Mesenchymal stem cell (in vitro differentiated cells and primary cell): Measurements from ENCODE around the gene OSMR.

Experiments
- DNase-seq: peaks from one replicate; pipeline ENCODE4 v3.0.0-alpha.2; 2013
- H2AFZ ChIP-seq: one replicate; pipeline ENCODE4 v1.6.1; 2013; ENCODE audit warnings: low read depth, mild to moderate bottlenecking, control low read depth, inconsistent platforms, low read length, moderate library complexity
- H2AK5ac ChIP-seq: 2 replicates; pipeline ENCODE4 v1.6.1; 2013; ENCODE audit warnings: low read length, moderate library complexity, mild to moderate bottlenecking, inconsistent platforms; ENCODE audit not compliant: severe bottlenecking
- H2BK120ac ChIP-seq: one replicate; pipeline ENCODE4 v1.6.1; 2013; ENCODE audit warnings: low read depth, mild to moderate bottlenecking, inconsistent platforms, low read length, moderate library complexity
- H2BK12ac ChIP-seq, 2 experiments: one replicate each; pipeline ENCODE4 v1.6.1; 2013; ENCODE audit warnings: inconsistent platforms in 2 of 2, low read length in 2 of 2, mild to moderate bottlenecking in 2 of 2, moderate library complexity in 2 of 2, control low read depth in 1 of 2
- H2BK15ac ChIP-seq: one replicate; pipeline ENCODE4 v1.6.1; 2013; ENCODE audit warnings: mild to moderate bottlenecking, low read depth, inconsistent platforms; ENCODE audit not compliant: poor library complexity, severe bottlenecking
- H2BK5ac ChIP-seq: 2 replicates; pipeline ENCODE4 v1.6.1; 2013; ENCODE audit warnings: low read depth, mild to moderate bottlenecking, low read length, control low read depth, inconsistent platforms; ENCODE audit not compliant: poor library complexity, severe bottlenecking
- H3K14ac ChIP-seq, 2 experiments: one replicate each; pipeline ENCODE4 v1.6.1; 2013; ENCODE audit warnings: inconsistent platforms in 2 of 2, low read length in 2 of 2, control low read depth in 1 of 2, mild to moderate bottlenecking in 1 of 2, moderate library complexity in 1 of 2
- H3K18ac ChIP-seq, 2 experiments: one replicate each; pipeline ENCODE4 v1.6.1; 2013; ENCODE audit warnings: inconsistent platforms in 2 of 2, low read length in 2 of 2, control low read depth in 1 of 2, low read depth in 1 of 2, mild to moderate bottlenecking in 1 of 2
- H3K23ac ChIP-seq, 2 experiments: one replicate each; pipeline ENCODE4 v1.6.1; 2013; ENCODE audit warnings: inconsistent platforms in 2 of 2, low read length in 2 of 2, mild to moderate bottlenecking in 2 of 2, moderate library complexity in 2 of 2, control low read depth in 1 of 2
- H3K27ac ChIP-seq: 2 replicates; pipeline ENCODE4 v1.5.1; 2013; ENCODE audit warnings: mild to moderate bottlenecking, moderate library complexity, low read length, control low read depth, inconsistent platforms; ENCODE audit not compliant: poor library complexity, severe bottlenecking
- H3K27me3 ChIP-seq, 2 experiments: 2 replicates each; pipeline versions ENCODE4 v1.6.1 to v1.7.0; 2013; ENCODE audit warnings: low read length in 2 of 2, mild to moderate bottlenecking in 2 of 2, moderate library complexity in 2 of 2, control low read depth in 1 of 2, inconsistent platforms in 1 of 2; ENCODE audit not compliant: control insufficient read depth in 1 of 2, insufficient read depth in 1 of 2
- H3K36me3 ChIP-seq, 2 experiments: 2 replicates each; pipeline versions ENCODE4 v1.6.1 to v1.7.0; 2013; ENCODE audit warnings: low read length in 2 of 2, control low read depth in 1 of 2, inconsistent platforms in 1 of 2, low read depth in 1 of 2, mild to moderate bottlenecking in 1 of 2; ENCODE audit not compliant: insufficient read depth in 2 of 2, control insufficient read depth in 1 of 2
- H3K4ac ChIP-seq, 2 experiments: one replicate each; pipeline ENCODE4 v1.6.1; 2013; ENCODE audit warnings: inconsistent platforms in 2 of 2, low read length in 2 of 2, mild to moderate bottlenecking in 2 of 2, moderate library complexity in 2 of 2, control low read depth in 1 of 2, low read depth in 1 of 2
- H3K4me1 ChIP-seq: 2 replicates; pipeline ENCODE4 v1.6.1; 2013; ENCODE audit warnings: low read depth, low read length, control low read depth; ENCODE audit not compliant: control insufficient read depth, insufficient read depth
- H3K4me2 ChIP-seq: 2 replicates; pipeline ENCODE4 v1.6.1; 2013; ENCODE audit warnings: low read length, mild to moderate bottlenecking, inconsistent platforms; ENCODE audit not compliant: poor library complexity, severe bottlenecking
- H3K4me3 ChIP-seq, 2 experiments: 2 replicates each; pipeline versions ENCODE4 v1.5.1 to v1.7.0; 2013; ENCODE audit warnings: low read length in 2 of 2, mild to moderate bottlenecking in 2 of 2, control low read depth in 1 of 2, low read depth in 1 of 2; ENCODE audit not compliant: insufficient read depth in 1 of 2
- H3K79me1 ChIP-seq: replicated peaks from 2 replicates; pipeline ENCODE4 v1.6.1; 2013; ENCODE audit warnings: mild to moderate bottlenecking, control low read depth, low read length, inconsistent platforms; ENCODE audit not compliant: poor library complexity, severe bottlenecking
- H3K9ac ChIP-seq: 2 replicates; pipeline ENCODE4 v1.7.0; 2013; ENCODE audit warnings: mild to moderate bottlenecking, low read length, moderate library complexity
- H3K9me3 ChIP-seq: 2 replicates; pipeline ENCODE4 v1.7.0; 2013; ENCODE audit warnings: mild to moderate bottlenecking, low read length; ENCODE audit not compliant: control insufficient read depth
- H4K8ac ChIP-seq: one replicate; pipeline ENCODE4 v1.6.1; 2013; ENCODE audit warnings: inconsistent platforms, mild to moderate bottlenecking, low read length, moderate library complexity
- H4K91ac ChIP-seq: one replicate; pipeline ENCODE4 v1.6.1; 2013; ENCODE audit warnings: mild to moderate bottlenecking, low read length, inconsistent platforms
- WGBS: methylation state at CpG from one replicate; pipeline ENCODE4 v1.1.7; 2013; ENCODE audit warnings: mixed read lengths; 5-methylcytosine and 5-hydroxymethylcytosine counted together

The OSMR gene

GRCh38 chr5:38978036-38978435, 132.2 kb downstream of the OSMR start:
- Histone ChIP-seq H3K9me3 (no peaks in the 10 kb centered on the region), H3K4ac (no peak overlapping the region), H3K27ac (no peak overlapping the region), H4K8ac (no peak overlapping the region), H3K18ac (no peak overlapping the region), H3K79me1 (no peaks in the 10 kb centered on the region), H2AFZ (no peak overlapping the region), H3K36me3 (peaks cover 0 to 62% of the 10 kb centered on the region in 2 experiments), H2AK5ac (no peak overlapping the region), H3K4me1 (no peaks in the 10 kb centered on the region), H4K91ac (no peak overlapping the region), H2BK12ac (no peak overlapping the region), H2BK5ac (no peak overlapping the region), H2BK120ac (no peak overlapping the region), H3K9ac (no peak overlapping the region), H3K14ac (no peak overlapping the region), H3K4me2 (no peak overlapping the region), H3K4me3 (no peak overlapping the region), H2BK15ac (no peak overlapping the region), H3K27me3 (no peaks in the 10 kb centered on the region), H3K23ac (no peak overlapping the region)
- DNase-seq: no peak

- WGBS: 100% methylated on average over 1 of the region's 2 CpGs
- no peak overlapping the region for H3K4ac ChIP-seq
- no peaks in the 10 kb centered on the region for H3K4me1 ChIP-seq
- H3K14ac ChIP-seq: no peak overlapping the region
- no peak overlapping the region for H3K27ac ChIP-seq
- no peaks in the 10 kb centered on the region for H3K9me3 ChIP-seq
- no peak overlapping the region for H3K4me3 ChIP-seq
- H2BK12ac ChIP-seq: no peak overlapping the region
- H4K8ac ChIP-seq: no peak overlapping the region
- H3K4me2 ChIP-seq: no peak overlapping the region
- H2AFZ ChIP-seq: no peak overlapping the region
- no peak overlapping the region for H4K91ac ChIP-seq
- no peaks in the 10 kb centered on the region for H3K79me1 ChIP-seq
- DNase-seq: no peak
- peaks cover 0 to 51% of the 10 kb centered on the region in 2 experiments for H3K36me3 ChIP-seq
- no peaks in the 10 kb centered on the region for H3K27me3 ChIP-seq
- H2BK5ac ChIP-seq: no peak overlapping the region
- no peak overlapping the region for H2BK120ac ChIP-seq
- no peak overlapping the region for H3K18ac ChIP-seq
- H2AK5ac ChIP-seq: no peak overlapping the region
- H3K9ac ChIP-seq: no peak overlapping the region
- H3K23ac ChIP-seq: no peak overlapping the region
- H2BK15ac ChIP-seq: no peak overlapping the region
Measured at GRCh38 chr5:38979535-38979934, 133.7 kb downstream of the OSMR start.
